Vagina (tissue), 2 donors: ENCODE data around the gene FNDC11. TPM values are rescaled to one million over a fixed set of nuclear protein-coding genes. Genes with fewer than 3 reads are reported as not detected.

Source experiments
- DNase-seq, 2 donors: peaks; one replicate each; pipeline ENCODE4 v3.0.0-alpha.2; 2017; ENCODE audit errors: extremely low spot score in 2 of 2
- H3K27ac ChIP-seq: fragments of 200-600 bp; sonication (generic); one replicate; pipeline ENCODE4 v1.5.1; 2019
- H3K27me3 ChIP-seq: fragments of 200-600 bp; sonication (generic); one replicate; pipeline ENCODE4 v1.5.1; 2019
- H3K36me3 ChIP-seq, 2 donors: fragments of 200-600 bp; sonication (generic); one replicate each; pipeline ENCODE4 v1.5.1; 2017 to 2019
- H3K4me1 ChIP-seq: fragments of 200-600 bp; sonication (generic); one replicate; pipeline ENCODE4 v1.5.1; 2019
- H3K4me3 ChIP-seq, 2 donors: fragments of 200-600 bp; sonication (generic); 1 replicate in 1 of 2; 2 replicates in 1 of 2; pipeline ENCODE4 v1.5.1; 2016 to 2019
- H3K9me3 ChIP-seq: fragments of 200-600 bp; sonication (generic); one replicate; pipeline ENCODE4 v1.5.1; 2019
- CTCF ChIP-seq, 3 experiments: fragments of 450-650 bp in 2 of 3; fragments of 200-600 bp in 1 of 3; sonication (generic) in 1 of 3; IDR thresholded peaks; one replicate each; pipeline ENCODE4 v1.5.1; 2017 to 2019; ENCODE audit warnings: antibody characterized with exemption in 3 of 3, mild to moderate bottlenecking in 2 of 3, moderate library complexity in 2 of 3
- POLR2A ChIP-seq, 2 donors: fragments of 450-650 bp; IDR thresholded peaks; one replicate each; pipeline ENCODE4 v1.6.1; 2017; ENCODE audit warnings: antibody characterized with exemption in 2 of 2, mild to moderate bottlenecking in 2 of 2, moderate library complexity in 2 of 2
- POLR2AphosphoS5 ChIP-seq, 2 donors: sonication (generic); formaldehyde crosslinking; IDR thresholded peaks; one replicate each; pipeline ENCODE4 v1.9.0; 2017; ENCODE audit warnings: antibody characterized with exemption in 2 of 2, mild to moderate bottlenecking in 2 of 2, low read depth in 1 of 2; ENCODE audit not compliant: insufficient read depth in 1 of 2
- intact Hi-C: fragments of 100-400 bp; cut with DNase I; formaldehyde crosslinking; loops from one replicate; pipeline ENCODE4 v1.15.1; 2023
- total RNA-seq: library from RNA; depleted of rRNA; stranded (reverse); fragments of >200 nt; gene quantifications from one replicate; pipeline ENCODE4 v1.2.3, GENCODE V29; 2016

The FNDC11 gene
- total RNA-seq, 1 donor from 2014 or later, result not detected

GRCh38 chr20:63580796-63581461 lies 27.0 kb downstream of the FNDC11 start:
- intact Hi-C loops, result no loop called here
- DNase-seq, result no peak

GRCh38 chr20:63582382-63583063 lies 28.6 kb downstream of the FNDC11 start:
- Histone ChIP-seq H3K27me3 (no peaks in the 10 kb centered on the region), H3K9me3 (no peaks in the 10 kb centered on the region), H3K36me3 (no peaks in the 10 kb centered on the region), H3K4me1 (no peaks in the 10 kb centered on the region), H3K4me3 (no peak overlapping the region), H3K27ac (no peak overlapping the region)
- DNase-seq, result no peak
- TF ChIP-seq POLR2A (IDR thresholded peaks at IDR 0.05) (no peak), POLR2AphosphoS5 (IDR thresholded peaks at IDR 0.05; ENCODE audit: insufficient read depth in 1 of 2, low read depth in 1 of 2) (no peak)
- intact Hi-C loops, result no loop called here

More at GRCh38 chr20:63580796-63581461, 27.0 kb downstream of the FNDC11 start:
- Histone ChIP-seq H3K27me3 (no peaks in the 10 kb centered on the region), H3K4me1 (no peaks in the 10 kb centered on the region), H3K9me3 (no peaks in the 10 kb centered on the region), H3K4me3 (no peak overlapping the region), H3K27ac (no peak overlapping the region), H3K36me3 (no peaks in the 10 kb centered on the region)
- no peak for TF ChIP-seq POLR2AphosphoS5 (IDR thresholded peaks at IDR 0.05; ENCODE audit: insufficient read depth in 1 of 2, low read depth in 1 of 2)
- peak in 1 of 3 experiments; percentile 23 for TF ChIP-seq CTCF (IDR thresholded peaks at IDR 0.05)
- TF ChIP-seq POLR2A (IDR thresholded peaks at IDR 0.05), result no peak

- Histone ChIP-seq H3K27me3 (no peaks in the 10 kb centered on the region), H3K4me3 (no peak overlapping the region), H3K4me1 (no peaks in the 10 kb centered on the region), H3K36me3 (peaks cover 0 to 11% of the 10 kb centered on the region in 2 donors), H3K9me3 (no peaks in the 10 kb centered on the region), H3K27ac (no peak overlapping the region)
- no peak for TF ChIP-seq CTCF (IDR thresholded peaks at IDR 0.05)
- TF ChIP-seq POLR2AphosphoS5 (IDR thresholded peaks at IDR 0.05; ENCODE audit: insufficient read depth in 1 of 2, low read depth in 1 of 2), result no peak
- TF ChIP-seq POLR2A (IDR thresholded peaks at IDR 0.05), result no peak
- no peak for DNase-seq
- intact Hi-C loops, result no loop called here
Observed at GRCh38 chr20:63585616-63586565, 31.9 kb downstream of the FNDC11 start.

- Histone ChIP-seq H3K27me3 (no peaks in the 10 kb centered on the region), H3K36me3 (peaks cover 0 to 20% of the 10 kb centered on the region in 2 donors), H3K4me1 (no peaks in the 10 kb centered on the region), H3K27ac (no peak overlapping the region), H3K4me3 (no peak overlapping the region), H3K9me3 (no peaks in the 10 kb centered on the region)
- no peak for DNase-seq
- no peak for TF ChIP-seq CTCF (IDR thresholded peaks at IDR 0.05)
- no peak for TF ChIP-seq POLR2AphosphoS5 (IDR thresholded peaks at IDR 0.05; ENCODE audit: insufficient read depth in 1 of 2, low read depth in 1 of 2)
- intact Hi-C loops, result no loop called here
Observed at GRCh38 chr20:63586797-63587196, 32.8 kb downstream of the FNDC11 start.

GRCh38 chr20:63587256-63587655 lies 33.3 kb downstream of the FNDC11 start:
- TF ChIP-seq POLR2A (IDR thresholded peaks at IDR 0.05) (no peak), CTCF (IDR thresholded peaks at IDR 0.05) (no peak), POLR2AphosphoS5 (IDR thresholded peaks at IDR 0.05; ENCODE audit: insufficient read depth in 1 of 2, low read depth in 1 of 2) (no peak)
- Histone ChIP-seq H3K4me1 (no peaks in the 10 kb centered on the region), H3K4me3 (no peak overlapping the region), H3K9me3 (no peaks in the 10 kb centered on the region), H3K36me3 (peaks cover 0 to 25% of the 10 kb centered on the region in 2 donors), H3K27me3 (no peaks in the 10 kb centered on the region), H3K27ac (no peak overlapping the region)
- intact Hi-C loops, result no loop called here
- DNase-seq, result no peak
